GM19193 (cell line): ENCODE data around the gene CABYR.

ENCODE experiments used
- POLR2A ChIP-seq: IDR thresholded peaks from 4 replicates; pipeline ENCODE4 v1.6.1; 2011; ENCODE audit not compliant: insufficient read depth, insufficient read length; ENCODE audit errors: extremely low read depth

Gene CABYR

GRCh38 chr18:24118750-24119577 lies 19.9 kb upstream of the CABYR start:
- TF ChIP-seq POLR2A = no peak

- no peak for TF ChIP-seq POLR2A
Observed at GRCh38 chr18:24120676-24121075, 18.2 kb upstream of the CABYR start.

GRCh38 chr18:24121625-24122024 lies 17.2 kb upstream of the CABYR start:
- TF ChIP-seq POLR2A = no peak

DNA sequence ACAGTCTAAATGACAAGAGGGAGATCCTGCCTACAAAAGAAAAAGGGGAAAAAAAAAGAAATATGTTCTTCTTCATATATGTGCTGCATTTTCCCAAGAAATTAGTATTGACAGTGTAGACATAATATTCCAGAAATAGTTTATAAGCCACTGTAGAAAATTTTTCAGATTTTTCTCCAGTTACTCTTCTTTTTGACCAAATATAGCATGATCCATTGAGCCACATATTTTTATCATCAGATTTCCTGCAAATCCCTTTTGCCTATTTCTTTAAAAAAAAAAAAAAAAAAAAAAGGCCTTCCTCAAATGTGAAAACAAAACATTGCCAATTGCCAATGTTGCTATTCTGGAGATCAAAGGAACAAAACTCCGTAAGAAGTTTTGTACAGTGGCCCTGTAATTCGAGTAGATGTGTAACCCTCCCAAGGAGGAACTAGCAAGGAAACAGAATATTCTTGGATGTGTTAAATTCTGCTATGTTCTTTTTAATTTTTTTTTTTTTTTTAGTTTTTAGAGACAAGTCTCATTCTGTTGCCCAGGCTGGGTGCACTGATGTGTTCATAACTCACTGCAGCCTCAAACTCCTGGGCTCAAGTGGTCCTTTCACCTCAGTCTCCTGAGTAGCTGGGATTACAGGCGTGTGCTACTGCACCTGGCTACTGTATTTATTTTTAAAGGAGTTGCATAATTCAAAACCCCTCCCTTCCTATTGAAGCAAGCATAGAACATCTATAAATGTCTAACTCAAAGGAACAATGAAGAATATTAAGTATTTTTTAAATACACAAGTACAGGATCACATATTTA lies 12.5 kb upstream of the CABYR start:
- TF ChIP-seq POLR2A = no peak

- no peak for TF ChIP-seq POLR2A
Observed at GRCh38 chr18:24127735-24128134, 11.1 kb upstream of the CABYR start.

GRCh38 chr18:24128700-24129099 lies 10.2 kb upstream of the CABYR start:
- no peak for TF ChIP-seq POLR2A

DNA sequence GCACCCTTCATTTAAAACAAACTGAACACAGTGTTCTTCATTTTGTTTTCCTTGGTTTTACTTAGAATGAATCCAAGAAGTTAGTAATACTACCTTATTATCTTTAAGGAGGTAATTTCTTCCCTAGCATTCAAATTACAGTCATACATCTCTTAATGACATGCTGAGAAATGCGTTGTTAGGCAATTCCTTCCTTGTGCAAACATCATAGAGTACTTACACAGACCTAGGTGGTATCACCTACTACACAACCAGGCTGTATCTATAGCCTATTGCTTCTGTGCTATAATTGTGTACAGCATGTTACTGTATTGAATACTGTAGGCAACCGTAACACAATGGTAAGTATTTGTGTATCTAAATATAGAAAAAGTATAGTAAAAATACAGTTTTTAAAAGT lies 8.4 kb upstream of the CABYR start:
- TF ChIP-seq POLR2A = no peak

DNA sequence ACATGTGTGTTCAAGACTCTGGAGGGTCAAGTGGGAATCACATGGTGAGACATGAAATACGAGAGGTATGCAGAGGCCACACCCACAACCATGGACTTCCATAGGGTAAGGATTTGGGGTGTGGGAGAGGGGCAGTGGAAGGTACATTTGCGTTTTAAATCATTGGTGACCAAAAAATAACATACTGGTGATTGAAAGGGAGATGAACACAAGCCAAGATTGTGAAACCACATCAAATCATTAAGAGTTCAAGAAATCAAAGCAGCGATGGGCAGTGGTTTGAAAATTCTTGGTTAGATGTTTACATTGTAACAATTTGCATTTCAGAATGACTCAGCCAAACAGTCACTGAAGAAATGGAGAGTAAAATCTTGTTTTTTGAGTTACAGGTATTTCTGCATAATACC lies 1.9 kb upstream of the CABYR start:
- no peak for TF ChIP-seq POLR2A

DNA sequence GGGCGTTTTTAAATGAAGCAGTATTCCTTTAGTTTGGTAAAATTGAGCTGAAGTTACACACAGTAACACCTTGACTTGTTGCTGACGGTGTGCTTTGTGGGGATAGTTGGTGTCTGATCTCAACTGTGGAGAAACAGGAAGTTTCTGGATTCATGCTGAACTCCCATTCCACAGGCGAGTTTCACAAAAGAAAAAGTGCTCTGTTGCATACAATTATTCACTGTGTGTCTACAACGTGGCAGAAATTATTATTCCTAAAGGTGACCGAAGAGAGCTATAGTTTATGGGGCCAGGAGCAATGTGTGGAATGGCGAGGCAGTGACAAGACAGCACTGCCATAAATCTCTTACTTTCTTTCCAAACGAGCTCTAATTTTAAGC lies 463 bp upstream of the CABYR start:
- TF ChIP-seq POLR2A = no peak

DNA sequence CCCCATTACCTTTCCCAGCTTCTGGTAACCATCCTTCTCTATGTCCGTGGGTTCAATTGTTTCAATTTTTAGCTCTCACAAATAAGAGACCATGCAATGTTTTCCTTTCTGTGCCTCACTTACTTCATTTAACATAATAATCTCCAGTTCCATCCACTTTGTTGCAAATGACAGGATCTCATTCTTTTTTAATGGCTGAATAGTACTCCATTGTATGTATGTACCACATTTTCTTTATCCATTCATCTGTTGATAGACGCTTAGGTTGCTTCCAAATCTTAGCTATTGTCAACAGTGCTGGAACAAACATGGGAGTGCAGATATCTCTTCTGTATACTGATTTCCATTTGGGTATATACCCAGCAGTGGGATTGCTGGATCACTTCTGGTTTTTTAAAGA lies 1.8 kb downstream of the CABYR start:
- TF ChIP-seq POLR2A = no peak

GRCh38 chr18:24142376-24142775 lies 3.5 kb downstream of the CABYR start:
- no peak for TF ChIP-seq POLR2A

GRCh38 chr18:24153397-24153796 lies 14.5 kb downstream of the CABYR start:
- no peak for TF ChIP-seq POLR2A

DNA sequence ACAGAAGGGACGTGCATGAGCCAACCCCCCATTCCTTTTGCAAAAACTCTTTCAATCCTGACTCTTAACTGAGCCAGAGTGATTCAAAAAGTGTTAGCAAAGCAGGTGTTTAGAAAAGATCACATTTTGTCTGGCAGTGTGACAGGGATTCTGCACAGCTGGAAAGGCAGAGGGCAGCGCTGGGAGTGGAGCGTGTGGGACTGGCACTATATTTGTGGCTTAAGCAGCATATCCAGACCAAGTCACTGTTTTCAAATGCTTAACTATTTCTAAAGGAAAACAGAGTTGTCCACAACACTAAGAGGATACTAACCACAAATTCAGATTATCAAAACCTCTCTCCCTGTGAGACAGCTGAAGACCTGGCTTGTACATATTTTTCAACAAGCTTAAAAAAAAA lies 19.0 kb downstream of the CABYR start:
- no peak for TF ChIP-seq POLR2A

DNA sequence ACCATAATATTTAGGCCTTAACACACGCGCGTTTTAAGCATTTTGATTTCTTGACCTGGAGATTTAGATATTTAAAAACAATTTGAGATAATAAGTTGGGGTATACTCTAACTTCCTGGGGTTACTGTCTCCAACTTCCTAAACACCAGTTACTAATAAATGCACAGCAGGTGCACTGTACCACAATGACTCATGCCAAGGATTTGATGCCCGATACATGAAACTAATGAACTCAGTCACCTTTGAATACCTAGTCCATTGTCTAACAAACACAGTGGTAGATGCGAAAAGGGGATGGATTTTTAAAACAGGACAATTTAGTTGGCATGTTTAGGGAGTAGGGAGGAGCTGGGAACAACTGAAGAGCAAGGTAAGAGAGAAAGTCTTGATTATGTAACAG lies 21.2 kb downstream of the CABYR start:
- TF ChIP-seq POLR2A = no peak

DNA sequence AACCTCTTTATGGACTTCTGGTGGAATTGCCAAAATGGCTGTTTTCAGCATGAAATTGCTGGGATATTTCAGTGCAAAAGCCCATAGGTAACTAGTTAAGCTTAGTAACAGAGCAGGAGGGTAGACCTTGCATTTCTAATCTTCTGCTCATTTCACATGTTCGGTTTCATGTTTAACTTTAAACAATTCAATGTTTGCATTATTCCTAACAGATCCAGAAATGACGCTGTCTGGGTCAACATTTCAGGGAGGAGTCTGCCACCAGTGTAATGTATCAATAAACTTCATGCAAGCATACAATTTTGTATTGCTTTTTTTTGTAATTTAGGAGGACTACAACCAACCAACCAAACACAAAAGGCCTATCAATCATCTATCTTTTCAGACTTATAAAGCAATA lies 22.4 kb downstream of the CABYR start:
- TF ChIP-seq POLR2A = no peak

DNA sequence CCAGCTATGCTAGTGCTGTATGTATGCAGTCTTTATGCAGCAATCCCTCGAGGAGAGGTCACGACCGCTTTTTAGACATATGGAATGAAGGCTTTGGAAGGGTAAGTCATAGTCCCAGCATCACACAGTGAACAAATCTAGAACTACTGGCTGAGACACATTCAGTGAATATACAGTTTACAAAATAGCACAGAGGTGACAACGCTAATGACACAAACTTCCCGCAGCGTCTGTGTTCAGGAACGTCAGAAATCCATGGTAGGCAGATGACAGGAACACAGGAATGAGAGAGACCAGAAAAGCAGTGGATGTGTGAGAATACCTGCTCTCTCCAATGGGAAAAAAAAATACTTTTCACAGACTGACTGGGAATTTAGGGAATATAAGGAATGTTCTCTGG lies 29.6 kb downstream of the CABYR start:
- TF ChIP-seq POLR2A = no peak

- TF ChIP-seq POLR2A = no peak
Observed at GRCh38 chr18:24170360-24170759, 31.5 kb downstream of the CABYR start.

GRCh38 chr18:24173997-24174396 lies 35.1 kb downstream of the CABYR start:
- TF ChIP-seq POLR2A = no peak
